HEK293 (cell line): ENCODE data around the gene MAGI2.

Source experiments
- CTCF ChIA-PET: fragments of 350-600 bp; formaldehyde crosslinking; extraction: SDS; loops from one replicate; lab custom pipeline; 2021; ENCODE audit warnings: antibody characterized with exemption; lab: Yijun Ruan, JAX
- POLR2A ChIA-PET: fragments of 300-600 bp; formaldehyde crosslinking; extraction: SDS; loops from one replicate; lab custom pipeline; 2020; ENCODE audit warnings: antibody characterized with exemption, inconsistent platforms; lab: Yijun Ruan, JAX
- H3K27ac ChIP-seq: fragments of 200-500 bp; sonication (Bioruptor generic); 2 replicates; pipeline ENCODE4 v1.5.1; 2014; ENCODE audit warnings: low read depth, low read length, control low read depth, inconsistent platforms; ENCODE audit errors: extremely low read depth
- H3K36me3 ChIP-seq, 2 experiments: fragments of 200-500 bp in 1 of 2; sonication (Bioruptor generic) in 1 of 2; 1 replicate in 1 of 2; 2 replicates in 1 of 2; pipeline ENCODE4 v1.5.1; 2014 to 2017; ENCODE audit warnings: inconsistent platforms in 2 of 2, low read length in 2 of 2; ENCODE audit not compliant: control insufficient read depth in 2 of 2, insufficient read depth in 1 of 2
- H3K4me1 ChIP-seq: fragments of 200-500 bp; sonication (Bioruptor generic); 2 replicates; pipeline ENCODE4 v1.5.1; 2014; ENCODE audit warnings: mild to moderate bottlenecking, low read length, inconsistent platforms; ENCODE audit not compliant: control insufficient read depth, insufficient read depth
- H3K4me3 ChIP-seq: 2 replicates; pipeline ENCODE4 v1.5.1; 2011; ENCODE audit warnings: low read depth, mild to moderate bottlenecking, control low read depth, low read length, moderate library complexity
- H3K9me3 ChIP-seq: fragments of 200-500 bp; sonication (Bioruptor generic); 2 replicates; pipeline ENCODE4 v1.5.1; 2014; ENCODE audit warnings: low read depth, low read length, inconsistent platforms; ENCODE audit not compliant: control insufficient read depth, insufficient read depth
- GLI2 ChIP-seq: fragments of 450-650 bp; formaldehyde crosslinking; IDR thresholded peaks from 2 replicates; pipeline ENCODE4; 2017; ENCODE audit warnings: missing biosample characterization, missing genetic modification characterization, low read depth, borderline replicate concordance
- HOXC10 ChIP-seq: sonication (generic); formaldehyde crosslinking; IDR thresholded peaks from 2 replicates; pipeline ENCODE4 v1.8.1; 2023; ENCODE audit warnings: mild to moderate bottlenecking, missing genetic modification reagents
- KLF9 ChIP-seq: fragments of 450-650 bp; formaldehyde crosslinking; IDR thresholded peaks from 2 replicates; pipeline ENCODE4 v1.5.1; 2016; ENCODE audit warnings: missing biosample characterization, missing genetic modification characterization, low read depth
- SALL2 ChIP-seq: fragments of 450-650 bp; formaldehyde crosslinking; IDR thresholded peaks from 2 replicates; pipeline ENCODE4 v1.5.0; 2017; ENCODE audit warnings: missing biosample characterization, mild to moderate bottlenecking, missing genetic modification characterization, borderline replicate concordance
- YY2 ChIP-seq: fragments of 450-650 bp; formaldehyde crosslinking; IDR thresholded peaks from 2 replicates; pipeline ENCODE4 v1.5.1; 2016; ENCODE audit warnings: missing biosample characterization, missing genetic modification characterization
- ZBTB6 ChIP-seq: fragments of 450-650 bp; formaldehyde crosslinking; IDR thresholded peaks from 2 replicates; pipeline ENCODE4 v1.5.1; 2017; ENCODE audit warnings: missing biosample characterization, missing genetic modification characterization
- ZIC2 ChIP-seq: fragments of 450-650 bp; formaldehyde crosslinking; IDR thresholded peaks from 2 replicates; pipeline ENCODE4 v1.5.1; 2016; ENCODE audit warnings: missing biosample characterization, missing genetic modification characterization
- ZNF19 ChIP-seq: fragments of 450-650 bp; formaldehyde crosslinking; IDR thresholded peaks from 2 replicates; pipeline ENCODE4; 2016; ENCODE audit warnings: missing biosample characterization, missing genetic modification characterization, low read depth
- ZNF211 ChIP-seq: fragments of 450-650 bp; formaldehyde crosslinking; IDR thresholded peaks from 2 replicates; pipeline ENCODE4 v1.5.1; 2016; ENCODE audit warnings: low read depth, missing biosample characterization, missing genetic modification characterization
- ZNF214 ChIP-seq: fragments of 450-650 bp; formaldehyde crosslinking; IDR thresholded peaks from 2 replicates; pipeline ENCODE4 v1.5.1; 2017; ENCODE audit warnings: missing biosample characterization, mild to moderate bottlenecking, missing genetic modification characterization, borderline replicate concordance
- ZNF239 ChIP-seq: fragments of 450-650 bp; formaldehyde crosslinking; IDR thresholded peaks from 2 replicates; pipeline ENCODE4 v1.5.1; 2016; ENCODE audit warnings: missing biosample characterization, missing genetic modification characterization
- ZNF341 ChIP-seq: fragments of 450-650 bp; formaldehyde crosslinking; IDR thresholded peaks from 2 replicates; pipeline ENCODE4; 2016; ENCODE audit warnings: low read depth, missing biosample characterization, missing genetic modification characterization
- ZNF433 ChIP-seq: fragments of 450-650 bp; formaldehyde crosslinking; IDR thresholded peaks from 2 replicates; pipeline ENCODE4 v1.5.1; 2016; ENCODE audit warnings: missing biosample characterization, missing genetic modification characterization, low read depth
- ZNF529 ChIP-seq: fragments of 450-650 bp; formaldehyde crosslinking; IDR thresholded peaks from 2 replicates; pipeline ENCODE4 v1.5.1; 2017; ENCODE audit warnings: missing genetic modification characterization, missing biosample characterization; ENCODE audit not compliant: insufficient replicate concordance
- ZNF548 ChIP-seq: fragments of 450-650 bp; formaldehyde crosslinking; IDR thresholded peaks from 2 replicates; pipeline ENCODE4 v1.5.1; 2016; ENCODE audit warnings: missing biosample characterization, missing genetic modification characterization
- ZSCAN5A ChIP-seq: fragments of 450-650 bp; formaldehyde crosslinking; IDR thresholded peaks from 2 replicates; pipeline ENCODE4 v1.5.1; 2016; ENCODE audit warnings: missing biosample characterization, missing genetic modification characterization
- TF ChIP-seq, protein P1 (sequence below): fragments of 450-650 bp; formaldehyde crosslinking; IDR thresholded peaks from 2 replicates; pipeline ENCODE4 v1.5.1; 2016; ENCODE audit warnings: missing biosample characterization, missing genetic modification characterization
- TF ChIP-seq, protein P2 (sequence below): fragments of 450-650 bp; formaldehyde crosslinking; IDR thresholded peaks from 2 replicates; pipeline ENCODE4 v1.5.1; 2016; ENCODE audit warnings: missing biosample characterization, missing genetic modification characterization

MAGI2 gene

DNA sequence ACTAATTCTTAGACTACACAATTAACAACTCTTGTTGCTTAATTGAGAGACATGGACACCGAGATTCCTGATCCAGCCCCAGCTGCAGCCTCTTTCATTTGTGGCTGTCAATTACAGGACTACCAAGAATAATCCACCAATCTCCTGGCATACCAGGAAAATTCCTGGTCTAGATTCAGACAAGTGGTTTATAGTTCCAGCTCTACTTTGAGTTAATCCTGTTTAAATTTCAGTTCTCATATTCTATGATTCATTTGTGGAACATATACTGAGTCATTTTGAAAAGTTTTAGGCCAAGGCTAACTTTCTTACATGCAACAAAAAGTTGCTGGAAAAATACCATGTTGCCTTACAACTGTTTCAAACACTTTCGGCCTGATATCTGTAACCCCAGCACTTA is 253.5 kb downstream of the MAGI2 start:
- Histone ChIP-seq H3K27ac (no peak overlapping the region), H3K4me1 (no peaks in the 10 kb centered on the region), H3K4me3 (no peak overlapping the region), H3K36me3 (no peaks in the 10 kb centered on the region), H3K9me3 (no peaks in the 10 kb centered on the region)
- ChIA-PET CTCF (interaction anchor here (0.7 kb wide), 1 partner anchor 908 kb away, joined by 3 read pairs; no protein-coding TSS in a partner anchor), POLR2A (no interaction called here)
- TF ChIP-seq ZNF214 (tag by site-specific recombination) (no peak), ZNF433 (no peak), ZSCAN5A (tag by site-specific recombination) (no peak), ZIC2 (tag by site-specific recombination) (no peak), YY2 (no peak), KLF9 (tag by site-specific recombination) (no peak), ZNF239 (tag by site-specific recombination) (no peak), ZNF529 (tag by site-specific recombination) (no peak), ZBTB6 (tag by site-specific recombination) (no peak), ZNF211 (tag by site-specific recombination) (no peak), SALL2 (tag by site-specific recombination) (no peak), ZNF19 (tag by site-specific recombination) (no peak), ZNF341 (tag by site-specific recombination) (no peak)
- TF ChIP-seq, protein P1, sequence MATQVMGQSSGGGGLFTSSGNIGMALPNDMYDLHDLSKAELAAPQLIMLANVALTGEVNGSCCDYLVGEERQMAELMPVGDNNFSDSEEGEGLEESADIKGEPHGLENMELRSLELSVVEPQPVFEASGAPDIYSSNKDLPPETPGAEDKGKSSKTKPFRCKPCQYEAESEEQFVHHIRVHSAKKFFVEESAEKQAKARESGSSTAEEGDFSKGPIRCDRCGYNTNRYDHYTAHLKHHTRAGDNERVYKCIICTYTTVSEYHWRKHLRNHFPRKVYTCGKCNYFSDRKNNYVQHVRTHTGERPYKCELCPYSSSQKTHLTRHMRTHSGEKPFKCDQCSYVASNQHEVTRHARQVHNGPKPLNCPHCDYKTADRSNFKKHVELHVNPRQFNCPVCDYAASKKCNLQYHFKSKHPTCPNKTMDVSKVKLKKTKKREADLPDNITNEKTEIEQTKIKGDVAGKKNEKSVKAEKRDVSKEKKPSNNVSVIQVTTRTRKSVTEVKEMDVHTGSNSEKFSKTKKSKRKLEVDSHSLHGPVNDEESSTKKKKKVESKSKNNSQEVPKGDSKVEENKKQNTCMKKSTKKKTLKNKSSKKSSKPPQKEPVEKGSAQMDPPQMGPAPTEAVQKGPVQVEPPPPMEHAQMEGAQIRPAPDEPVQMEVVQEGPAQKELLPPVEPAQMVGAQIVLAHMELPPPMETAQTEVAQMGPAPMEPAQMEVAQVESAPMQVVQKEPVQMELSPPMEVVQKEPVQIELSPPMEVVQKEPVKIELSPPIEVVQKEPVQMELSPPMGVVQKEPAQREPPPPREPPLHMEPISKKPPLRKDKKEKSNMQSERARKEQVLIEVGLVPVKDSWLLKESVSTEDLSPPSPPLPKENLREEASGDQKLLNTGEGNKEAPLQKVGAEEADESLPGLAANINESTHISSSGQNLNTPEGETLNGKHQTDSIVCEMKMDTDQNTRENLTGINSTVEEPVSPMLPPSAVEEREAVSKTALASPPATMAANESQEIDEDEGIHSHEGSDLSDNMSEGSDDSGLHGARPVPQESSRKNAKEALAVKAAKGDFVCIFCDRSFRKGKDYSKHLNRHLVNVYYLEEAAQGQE, result no peak

DNA sequence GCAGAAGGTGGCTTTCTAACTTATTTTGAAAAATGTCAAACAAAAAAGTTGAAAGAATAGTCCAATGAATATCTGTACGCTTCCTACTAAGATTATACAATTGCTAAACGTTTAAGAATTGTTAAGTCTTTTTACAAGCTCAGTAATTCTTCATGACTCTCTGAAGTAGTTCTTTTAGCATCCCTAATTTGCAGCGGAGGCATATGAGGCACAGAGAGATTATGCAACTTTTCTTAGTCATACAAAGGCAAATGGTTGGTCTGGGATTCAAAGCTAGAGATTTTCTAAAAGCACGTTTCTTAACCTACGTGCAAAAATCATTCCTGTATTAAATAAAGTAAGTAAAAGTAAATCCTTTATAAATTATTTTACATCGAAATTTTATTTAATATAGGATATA is 254.2 kb downstream of the MAGI2 start:
- H3K4me3 ChIP-seq, result no peak overlapping the region
- TF ChIP-seq GLI2 (tag by site-specific recombination) (no peak), ZNF548 (tag by site-specific recombination) (no peak), HOXC10 (CRISPR knock-in tag) (no peak)
- TF ChIP-seq, protein P2, sequence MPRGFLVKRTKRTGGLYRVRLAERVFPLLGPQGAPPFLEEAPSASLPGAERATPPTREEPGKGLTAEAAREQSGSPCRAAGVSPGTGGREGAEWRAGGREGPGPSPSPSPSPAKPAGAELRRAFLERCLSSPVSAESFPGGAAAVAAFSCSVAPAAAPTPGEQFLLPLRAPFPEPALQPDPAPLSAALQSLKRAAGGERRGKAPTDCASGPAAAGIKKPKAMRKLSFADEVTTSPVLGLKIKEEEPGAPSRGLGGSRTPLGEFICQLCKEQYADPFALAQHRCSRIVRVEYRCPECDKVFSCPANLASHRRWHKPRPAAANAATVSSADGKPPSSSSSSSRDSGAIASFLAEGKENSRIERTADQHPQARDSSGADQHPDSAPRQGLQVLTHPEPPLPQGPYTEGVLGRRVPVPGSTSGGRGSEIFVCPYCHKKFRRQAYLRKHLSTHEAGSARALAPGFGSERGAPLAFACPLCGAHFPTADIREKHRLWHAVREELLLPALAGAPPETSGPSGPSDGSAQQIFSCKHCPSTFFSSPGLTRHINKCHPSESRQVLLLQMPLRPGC (tag by site-specific recombination), result no peak
- POLR2A ChIA-PET, result no interaction called here
- CTCF ChIA-PET, result no interaction called here
- H3K27ac ChIP-seq, result no peak overlapping the region
- no peaks in the 10 kb centered on the region for H3K36me3 ChIP-seq
- H3K9me3 ChIP-seq, result no peaks in the 10 kb centered on the region
- no peaks in the 10 kb centered on the region for H3K4me1 ChIP-seq
